ENCODE results near the gene CNNM1. TPM values are rescaled to one million over a fixed set of nuclear protein-coding genes. Genes with fewer than 3 reads are reported as not detected.

The CNNM1 gene
- total RNA-seq, 1 experiment from 2014 or later, result 0.90 TPM

DNA sequence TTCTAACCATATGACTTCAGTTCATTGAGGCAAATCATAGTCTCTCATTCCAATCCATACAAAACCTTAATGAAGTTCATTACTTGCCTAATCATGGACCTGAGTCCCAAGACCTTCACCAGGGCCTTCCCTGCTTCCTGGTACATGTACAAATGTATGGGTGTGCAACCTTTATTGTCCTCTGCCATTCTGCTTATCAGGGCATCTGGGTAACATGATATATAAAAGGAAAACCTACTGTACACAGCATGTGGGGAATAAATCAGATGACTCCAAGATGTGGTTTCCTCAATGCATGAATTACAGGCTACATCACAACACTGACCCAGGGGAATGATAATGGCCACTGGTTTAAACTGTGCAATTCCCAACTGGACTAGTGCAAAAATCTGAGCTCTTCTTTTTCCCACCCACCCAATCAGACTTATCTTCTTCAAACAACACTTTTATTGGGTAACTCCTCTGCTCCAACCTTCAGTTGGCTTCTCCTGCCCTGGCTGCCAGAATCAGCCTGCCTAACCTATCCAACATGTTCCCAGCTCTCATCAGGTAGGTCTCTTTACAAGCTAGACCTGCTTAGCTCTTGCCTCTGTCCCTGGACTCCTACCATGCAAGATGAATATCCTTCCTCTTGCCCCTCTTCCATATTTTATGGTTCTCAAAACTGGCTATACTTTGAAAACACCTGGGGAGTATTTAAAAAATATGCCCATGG, 89.9 kb downstream of the CNNM1 start (continued):
- TF ChIP-seq, protein P1, sequence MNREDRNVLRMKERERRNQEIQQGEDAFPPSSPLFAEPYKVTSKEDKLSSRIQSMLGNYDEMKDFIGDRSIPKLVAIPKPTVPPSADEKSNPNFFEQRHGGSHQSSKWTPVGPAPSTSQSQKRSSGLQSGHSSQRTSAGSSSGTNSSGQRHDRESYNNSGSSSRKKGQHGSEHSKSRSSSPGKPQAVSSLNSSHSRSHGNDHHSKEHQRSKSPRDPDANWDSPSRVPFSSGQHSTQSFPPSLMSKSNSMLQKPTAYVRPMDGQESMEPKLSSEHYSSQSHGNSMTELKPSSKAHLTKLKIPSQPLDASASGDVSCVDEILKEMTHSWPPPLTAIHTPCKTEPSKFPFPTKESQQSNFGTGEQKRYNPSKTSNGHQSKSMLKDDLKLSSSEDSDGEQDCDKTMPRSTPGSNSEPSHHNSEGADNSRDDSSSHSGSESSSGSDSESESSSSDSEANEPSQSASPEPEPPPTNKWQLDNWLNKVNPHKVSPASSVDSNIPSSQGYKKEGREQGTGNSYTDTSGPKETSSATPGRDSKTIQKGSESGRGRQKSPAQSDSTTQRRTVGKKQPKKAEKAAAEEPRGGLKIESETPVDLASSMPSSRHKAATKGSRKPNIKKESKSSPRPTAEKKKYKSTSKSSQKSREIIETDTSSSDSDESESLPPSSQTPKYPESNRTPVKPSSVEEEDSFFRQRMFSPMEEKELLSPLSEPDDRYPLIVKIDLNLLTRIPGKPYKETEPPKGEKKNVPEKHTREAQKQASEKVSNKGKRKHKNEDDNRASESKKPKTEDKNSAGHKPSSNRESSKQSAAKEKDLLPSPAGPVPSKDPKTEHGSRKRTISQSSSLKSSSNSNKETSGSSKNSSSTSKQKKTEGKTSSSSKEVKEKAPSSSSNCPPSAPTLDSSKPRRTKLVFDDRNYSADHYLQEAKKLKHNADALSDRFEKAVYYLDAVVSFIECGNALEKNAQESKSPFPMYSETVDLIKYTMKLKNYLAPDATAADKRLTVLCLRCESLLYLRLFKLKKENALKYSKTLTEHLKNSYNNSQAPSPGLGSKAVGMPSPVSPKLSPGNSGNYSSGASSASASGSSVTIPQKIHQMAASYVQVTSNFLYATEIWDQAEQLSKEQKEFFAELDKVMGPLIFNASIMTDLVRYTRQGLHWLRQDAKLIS (CRISPR knock-in tag; IDR thresholded peaks at IDR 0.05; ENCODE audit: borderline replicate concordance), result no peak
- TF ChIP-seq ZNF263 (CRISPR knock-in tag; IDR thresholded peaks at IDR 0.05; ENCODE audit: low read depth), result no peak
- TF ChIP-seq, protein P2, sequence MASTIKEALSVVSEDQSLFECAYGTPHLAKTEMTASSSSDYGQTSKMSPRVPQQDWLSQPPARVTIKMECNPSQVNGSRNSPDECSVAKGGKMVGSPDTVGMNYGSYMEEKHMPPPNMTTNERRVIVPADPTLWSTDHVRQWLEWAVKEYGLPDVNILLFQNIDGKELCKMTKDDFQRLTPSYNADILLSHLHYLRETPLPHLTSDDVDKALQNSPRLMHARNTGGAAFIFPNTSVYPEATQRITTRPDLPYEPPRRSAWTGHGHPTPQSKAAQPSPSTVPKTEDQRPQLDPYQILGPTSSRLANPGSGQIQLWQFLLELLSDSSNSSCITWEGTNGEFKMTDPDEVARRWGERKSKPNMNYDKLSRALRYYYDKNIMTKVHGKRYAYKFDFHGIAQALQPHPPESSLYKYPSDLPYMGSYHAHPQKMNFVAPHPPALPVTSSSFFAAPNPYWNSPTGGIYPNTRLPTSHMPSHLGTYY (CRISPR knock-in tag; IDR thresholded peaks at IDR 0.05), result no peak
- TF ChIP-seq SMAD4 (CRISPR knock-in tag; IDR thresholded peaks at IDR 0.05), result no peak

DNA sequence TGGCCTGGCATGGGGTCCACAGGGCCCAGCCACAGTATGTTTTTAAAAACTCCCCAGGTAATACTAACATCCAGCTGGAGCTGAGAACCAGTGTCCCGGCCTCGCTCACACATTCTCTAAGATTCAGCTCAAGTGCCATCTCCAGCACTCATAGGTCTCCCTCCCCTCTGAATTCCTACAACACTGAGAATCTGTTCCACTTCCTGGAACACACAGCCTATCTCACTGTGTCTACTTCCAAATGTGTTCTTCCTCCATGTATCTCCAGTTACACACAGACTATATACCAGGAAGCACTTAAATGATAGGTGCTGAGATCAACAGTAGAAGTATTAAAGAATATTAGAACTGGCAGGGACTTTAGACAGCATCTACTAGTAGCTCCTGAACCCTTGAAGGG, 90.5 kb downstream of the CNNM1 start:
- Mint-ChIP-seq H3K27ac (no peak overlapping the region), H3K4me1 (no peaks in the 10 kb centered on the region; the same call in none of the 2 replicates), H3K9me3 (no peaks in the 10 kb centered on the region), H3K36me3 (peaks cover 36% of the 10 kb centered on the region), H3K27me3 (ENCODE audit: low read depth) (no peaks in the 10 kb centered on the region), H3K4me3 (no peak overlapping the region)
- DNase-seq (ENCODE audit: low spot score) (no peak), ATAC-seq (no peak)
- ChIA-PET POLR2A (no interaction called here), CTCF (no interaction called here)
- TF ChIP-seq ARID4B (CRISPR knock-in tag; IDR thresholded peaks at IDR 0.05; ENCODE audit: borderline replicate concordance) (no peak), ZNF219 (CRISPR knock-in tag; IDR thresholded peaks at IDR 0.05; ENCODE audit: borderline replicate concordance) (no peak), ZNF121 (CRISPR knock-in tag; IDR thresholded peaks at IDR 0.05) (no peak), ATF6 (CRISPR knock-in tag; IDR thresholded peaks at IDR 0.05) (no peak), FOXK1 (CRISPR knock-in tag; IDR thresholded peaks at IDR 0.05) (no peak), CREB1 (CRISPR knock-in tag; IDR thresholded peaks at IDR 0.05) (no peak), ELF4 (CRISPR knock-in tag; IDR thresholded peaks at IDR 0.05; ENCODE audit: low read depth) (no peak), ZNF281 (CRISPR knock-in tag; IDR thresholded peaks at IDR 0.05) (no peak), ZNF317 (CRISPR knock-in tag; IDR thresholded peaks at IDR 0.05; ENCODE audit: borderline replicate concordance, low read depth) (no peak), JAZF1 (CRISPR knock-in tag; IDR thresholded peaks at IDR 0.05) (no peak), MYBL2 (CRISPR knock-in tag; IDR thresholded peaks at IDR 0.05) (no peak)
- TF ChIP-seq, protein P3, sequence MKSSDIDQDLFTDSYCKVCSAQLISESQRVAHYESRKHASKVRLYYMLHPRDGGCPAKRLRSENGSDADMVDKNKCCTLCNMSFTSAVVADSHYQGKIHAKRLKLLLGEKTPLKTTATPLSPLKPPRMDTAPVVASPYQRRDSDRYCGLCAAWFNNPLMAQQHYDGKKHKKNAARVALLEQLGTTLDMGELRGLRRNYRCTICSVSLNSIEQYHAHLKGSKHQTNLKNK (CRISPR knock-in tag; IDR thresholded peaks at IDR 0.05), result no peak
- TF ChIP-seq, protein P1 (CRISPR knock-in tag; IDR thresholded peaks at IDR 0.05; ENCODE audit: borderline replicate concordance), result no peak
